CD4-positive, alpha-beta T cell treated with Interleukin-12 subunit alpha and Interleukin-12 subunit beta, for 1 hour (primary cell): ENCODE results near the gene ATP6V0A1.
"Not testable (repeated sequence)": the region's sequence is repeated elsewhere in the genome, so short reads cannot be mapped to it uniquely, and the experiment has no call there.

Experiments
- DNase-seq: peaks from one replicate; pipeline ENCODE4 v3.0.0-alpha.2; 2020

The ATP6V0A1 gene

DNA sequence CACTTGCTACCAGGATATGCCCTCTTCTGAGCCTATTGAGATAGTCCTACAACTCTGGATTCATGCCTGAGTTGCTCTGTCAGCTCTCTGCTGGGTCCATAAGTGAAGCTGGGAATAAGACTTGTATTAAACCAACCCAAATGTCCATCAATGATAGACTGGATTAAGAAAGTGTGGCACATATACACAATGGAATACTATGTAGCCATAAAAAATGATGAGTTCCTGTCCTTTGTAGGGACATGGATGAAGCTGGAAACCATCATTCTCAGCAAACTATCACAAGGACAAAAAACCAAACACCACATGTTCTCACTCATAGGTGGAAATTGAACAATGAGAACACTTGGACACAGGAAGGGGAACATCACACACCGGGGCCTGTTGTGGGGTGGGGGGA, 19.1 kb downstream of the ATP6V0A1 start:
- DNase-seq: not testable (repeated sequence)

DNA sequence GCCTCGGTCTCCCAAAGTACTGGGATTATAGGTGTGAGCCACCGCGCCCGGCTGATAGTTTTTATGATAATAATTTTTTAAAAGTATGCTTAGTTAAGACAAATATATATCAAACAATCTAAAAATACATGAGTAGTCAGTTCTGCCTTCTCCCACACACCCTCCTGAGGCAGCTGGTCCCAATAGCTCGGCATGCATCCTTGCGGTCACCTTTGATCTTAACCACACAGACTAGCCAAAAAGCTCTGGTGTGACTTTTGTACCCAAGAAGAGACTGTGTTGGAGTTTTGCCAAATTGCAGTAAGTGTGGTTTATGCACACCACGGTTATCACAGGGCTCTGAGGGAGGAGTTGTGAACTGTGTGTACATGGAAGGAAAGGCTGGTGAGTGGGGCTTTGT, 25.6 kb downstream of the ATP6V0A1 start:
- peak; percentile 90 for DNase-seq

DNA sequence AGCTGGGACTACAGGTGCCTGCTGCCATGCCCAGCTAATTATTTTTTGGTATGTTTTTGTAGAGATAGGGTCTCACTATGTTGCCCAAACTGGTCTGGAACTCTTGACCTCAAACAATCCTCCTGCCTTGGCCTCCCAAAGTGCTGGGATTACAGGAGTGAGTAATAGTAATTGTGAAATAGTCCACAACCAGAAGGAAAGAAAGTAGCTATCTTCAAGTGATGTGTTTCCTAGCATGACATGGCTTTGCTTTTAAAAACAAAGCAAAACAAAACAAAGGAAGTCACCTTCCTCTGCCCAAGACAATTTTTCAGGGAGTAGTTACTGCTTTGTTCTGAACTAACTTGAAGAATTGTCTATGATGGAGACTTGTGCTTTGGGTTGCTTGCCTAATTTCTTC, 27.0 kb downstream of the ATP6V0A1 start:
- DNase-seq: no peak

DNA sequence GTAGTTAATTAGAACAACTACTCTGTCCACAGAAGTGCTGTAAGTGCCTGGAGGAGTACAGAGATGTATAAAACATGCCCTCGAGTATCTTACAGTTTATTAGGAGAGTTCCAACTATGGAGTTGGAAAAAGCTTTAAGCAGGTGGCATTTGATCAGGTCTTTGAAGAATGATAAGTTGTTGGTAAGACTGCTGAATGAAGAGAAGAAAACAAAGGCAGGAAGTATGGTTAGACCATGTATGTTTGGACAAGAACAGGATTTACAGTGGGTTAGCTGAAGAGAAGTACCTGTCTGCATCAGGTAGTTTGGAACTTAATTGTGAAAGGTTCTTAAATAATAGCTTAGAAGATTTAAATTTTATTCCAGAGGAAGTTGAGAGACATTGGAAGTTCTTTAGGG, 29.4 kb downstream of the ATP6V0A1 start:
- no peak for DNase-seq

DNA sequence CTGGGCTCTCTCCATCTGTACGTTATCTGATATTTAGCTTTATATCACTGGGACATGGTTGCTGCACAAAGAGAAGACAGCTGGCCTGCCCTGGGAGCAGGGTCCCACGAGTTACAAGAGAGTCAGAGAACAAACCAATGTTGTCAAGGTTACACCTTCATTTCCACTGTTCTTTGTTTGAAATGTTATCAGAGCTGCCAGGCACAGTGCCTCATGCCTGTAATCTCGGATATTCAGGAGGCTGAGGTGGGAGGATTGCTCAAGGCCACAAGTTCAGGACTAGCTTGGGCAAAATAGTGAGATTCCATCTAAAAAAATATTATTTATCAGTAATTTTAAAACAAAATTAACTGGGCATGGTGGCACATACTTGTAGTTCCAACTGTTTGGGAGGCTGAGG, 34.6 kb downstream of the ATP6V0A1 start:
- DNase-seq: no peak

DNA sequence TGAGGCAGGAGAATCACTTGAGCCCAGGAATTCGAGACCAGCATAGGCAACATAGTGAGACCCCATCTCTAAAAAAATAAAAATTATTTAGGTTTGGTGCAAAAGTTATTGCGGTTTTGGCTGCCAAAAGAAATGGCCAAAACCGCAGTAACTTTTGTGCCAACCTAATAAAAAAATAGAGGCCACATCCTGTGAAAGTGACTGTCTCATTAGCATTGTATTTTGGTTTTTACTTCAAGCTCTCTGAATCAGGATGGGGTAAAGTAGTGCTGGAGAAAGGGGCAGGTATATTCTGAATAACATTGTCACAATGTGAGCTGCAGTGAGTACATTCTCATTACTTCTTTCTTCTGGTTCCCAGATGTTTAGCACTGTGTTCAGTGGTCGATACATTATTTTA, 36.0 kb downstream of the ATP6V0A1 start:
- DNase-seq: no peak

DNA sequence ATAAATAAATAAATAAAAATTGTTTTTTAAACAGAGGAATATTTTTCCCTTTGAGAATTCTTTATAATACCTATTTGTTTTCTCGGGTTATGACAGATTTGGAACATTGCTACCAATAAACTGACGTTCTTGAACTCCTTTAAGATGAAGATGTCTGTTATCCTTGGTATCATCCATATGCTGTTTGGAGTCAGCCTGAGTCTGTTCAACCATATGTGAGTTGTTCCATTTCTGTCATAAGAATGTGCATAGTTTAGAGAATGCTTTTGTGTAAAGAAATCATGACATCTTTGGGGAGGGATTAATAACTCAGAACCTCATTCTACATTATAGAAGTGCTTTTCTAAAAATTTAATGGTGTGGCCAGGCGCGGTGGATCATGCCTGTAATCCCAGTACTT, 40.1 kb downstream of the ATP6V0A1 start:
- no peak for DNase-seq

DNA sequence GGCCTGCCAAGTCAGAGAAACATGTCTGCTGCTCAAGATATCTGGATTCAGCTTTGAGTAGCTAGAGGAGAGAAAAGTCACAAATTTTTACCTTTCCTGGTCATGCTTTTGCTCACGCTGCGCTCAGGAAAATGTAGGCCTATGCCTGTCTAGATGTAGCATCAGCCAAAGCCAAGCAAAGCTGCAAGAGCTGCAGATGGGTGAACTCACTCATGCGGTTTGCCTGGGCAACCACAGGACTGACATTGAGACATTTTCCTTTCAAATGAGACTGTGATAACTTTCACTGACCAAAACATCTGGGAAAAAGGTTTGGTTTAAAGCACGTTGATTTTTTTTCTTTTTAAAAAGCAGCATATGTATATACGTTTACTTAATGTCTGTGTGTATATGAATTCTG, 43.4 kb downstream of the ATP6V0A1 start:
- DNase-seq: no peak

DNA sequence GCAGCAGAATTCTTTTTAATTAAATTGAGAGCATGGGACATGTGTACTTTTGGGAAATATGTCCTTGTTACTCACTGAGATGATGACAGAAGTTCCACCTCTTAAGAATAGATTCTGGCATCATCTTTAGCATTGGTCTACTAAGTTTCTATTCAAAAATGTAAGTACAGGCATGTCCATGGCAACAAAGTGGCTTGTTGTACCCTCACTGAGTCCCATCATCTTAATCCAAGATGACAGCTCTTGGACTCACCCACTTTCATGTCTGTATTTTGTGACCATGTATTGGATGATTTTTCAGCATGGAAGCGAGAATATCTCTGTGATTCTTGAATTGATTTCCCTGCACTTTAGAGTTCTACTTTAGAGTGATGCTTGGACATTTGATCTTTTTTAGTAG, 44.2 kb downstream of the ATP6V0A1 start:
- DNase-seq: no peak

DNA sequence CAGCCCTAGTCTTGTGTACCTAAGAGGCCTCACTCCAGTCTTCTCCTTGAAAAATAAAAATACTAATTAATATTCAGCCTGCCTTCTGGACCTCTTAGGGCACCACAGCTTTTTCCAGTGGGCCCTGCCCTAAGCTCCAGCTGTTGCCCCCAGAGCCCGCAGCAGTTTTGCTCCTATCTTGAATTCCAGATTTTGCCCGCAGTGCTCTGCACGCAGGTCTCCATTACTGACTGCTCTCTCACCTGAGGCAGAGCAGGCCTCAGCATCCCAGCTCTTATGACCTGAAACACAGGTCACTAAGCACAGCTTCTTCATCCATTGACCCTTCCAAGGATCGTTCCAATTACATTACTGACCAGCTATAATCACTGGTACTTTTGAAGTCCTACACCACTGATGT, 49.0 kb downstream of the ATP6V0A1 start:
- no peak for DNase-seq

DNA sequence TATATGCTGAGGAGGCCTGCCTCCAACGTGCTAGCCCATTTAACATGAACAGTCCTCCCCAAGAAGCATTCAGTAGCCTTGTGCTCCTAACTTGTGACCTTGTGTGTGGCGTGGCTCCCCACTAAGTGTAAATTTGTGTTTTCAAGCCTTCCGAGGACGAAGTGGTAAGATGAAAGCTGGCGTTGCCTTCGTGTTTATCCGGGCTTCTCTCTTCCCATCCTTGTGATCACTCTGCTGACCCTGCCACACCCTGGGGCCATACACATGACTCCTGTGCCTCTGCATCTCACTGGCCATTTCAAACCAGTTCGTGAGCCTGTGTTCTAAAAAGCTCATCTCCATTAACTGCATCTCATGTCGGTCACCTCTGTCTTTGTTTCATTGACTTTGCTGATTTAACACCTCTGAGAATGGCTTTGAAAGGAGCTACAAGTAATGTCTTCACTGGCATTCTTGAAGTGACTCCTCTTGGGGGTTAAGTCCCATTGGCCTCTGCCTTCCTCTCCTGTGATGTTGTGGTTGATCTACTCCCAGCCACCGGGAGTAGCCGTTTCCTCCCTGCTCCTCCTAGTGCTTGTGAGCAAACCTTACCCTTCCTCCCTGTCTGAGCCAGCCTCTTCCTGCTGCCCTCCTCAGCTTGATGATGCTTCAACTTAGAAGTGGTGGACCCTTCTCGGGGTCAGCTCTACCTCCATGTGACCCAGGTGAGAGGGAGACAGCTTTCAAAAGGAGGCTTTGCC, 49.9 kb downstream of the ATP6V0A1 start:
- no peak for DNase-seq

DNA sequence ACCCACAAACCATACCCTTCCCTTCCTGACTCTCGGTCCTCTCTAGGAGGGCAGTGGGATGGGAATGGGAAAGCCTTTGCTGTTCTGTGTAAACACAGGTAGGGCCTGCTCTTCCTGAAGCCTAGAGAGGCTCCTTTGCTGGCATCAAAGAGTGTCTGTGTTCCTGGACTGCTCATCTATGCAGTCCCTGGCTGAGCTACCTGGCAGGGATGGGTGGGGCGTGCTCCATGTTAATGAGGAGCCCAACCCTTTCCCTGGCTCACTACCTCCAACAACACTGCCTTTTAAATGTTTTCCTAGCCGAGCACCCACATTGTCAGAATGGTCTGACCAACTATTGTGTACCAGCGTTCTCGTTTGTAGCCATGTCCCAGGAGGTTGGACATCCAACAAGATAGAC, 50.7 kb downstream of the ATP6V0A1 start:
- no peak for DNase-seq

DNA sequence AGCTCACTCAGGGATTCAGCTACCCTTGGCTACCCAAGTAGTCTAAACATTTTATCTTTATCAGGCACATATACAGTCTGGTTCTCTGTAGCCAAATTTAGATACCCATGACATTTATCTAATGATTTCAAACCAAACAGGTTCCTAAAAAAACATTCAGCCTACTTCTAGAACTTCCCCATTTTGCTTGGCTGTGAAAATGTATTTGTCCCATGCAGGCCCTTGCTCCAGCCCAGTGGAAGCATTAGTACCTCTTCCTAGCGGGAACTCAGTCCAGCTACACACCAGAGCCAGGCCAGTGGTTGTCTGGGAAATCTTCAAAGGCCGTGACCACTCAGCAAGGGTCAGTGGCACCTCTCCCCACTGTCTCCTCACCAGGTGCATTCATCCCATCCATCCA, 51.2 kb downstream of the ATP6V0A1 start:
- no peak for DNase-seq

DNA sequence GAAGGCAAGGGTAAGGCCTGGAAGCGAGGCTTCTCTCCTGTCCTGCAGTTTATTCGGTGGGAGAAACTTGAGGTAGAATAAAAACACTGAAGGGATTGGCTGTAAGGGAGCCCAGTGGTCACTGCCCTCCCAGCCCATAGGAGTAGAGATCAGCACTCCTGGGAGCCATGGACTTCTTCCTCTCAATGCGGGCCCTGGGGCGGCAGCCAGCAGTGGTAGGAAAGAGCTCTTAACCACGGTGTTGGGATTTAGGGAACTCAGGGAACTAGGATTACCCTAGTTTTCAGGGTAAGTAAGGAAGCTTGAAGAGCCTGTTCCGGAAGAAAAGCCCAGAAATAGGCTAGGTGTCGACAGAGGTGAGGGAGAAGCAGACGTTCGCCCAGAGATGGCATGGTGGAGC, 53.6 kb downstream of the ATP6V0A1 start:
- no peak for DNase-seq

DNA sequence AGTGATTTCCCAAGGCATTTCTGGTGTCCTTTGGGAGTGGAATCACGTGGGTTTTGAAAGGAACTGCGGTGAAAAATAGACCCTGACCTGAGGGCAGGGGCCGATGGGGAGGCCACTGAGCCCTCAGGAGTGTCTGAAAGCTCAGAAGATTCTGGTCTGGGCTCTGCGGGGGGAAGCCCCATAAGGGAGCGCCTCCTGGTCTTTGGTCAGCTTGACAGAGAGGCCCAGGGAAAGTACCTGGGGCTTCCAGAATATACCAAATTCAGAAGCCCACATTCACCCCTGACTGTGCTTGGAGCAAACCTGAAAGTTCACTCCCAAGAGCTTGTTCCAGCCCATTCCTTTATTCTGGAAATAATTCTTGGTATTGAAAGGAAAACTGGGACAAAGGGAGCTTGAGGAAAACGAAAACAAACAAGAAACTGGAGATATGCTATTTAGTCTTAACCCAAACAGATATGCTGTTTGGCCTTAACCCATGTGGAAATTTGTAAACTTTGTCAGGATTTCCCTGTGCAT, 54.1 kb downstream of the ATP6V0A1 start:
- DNase-seq: no peak

DNA sequence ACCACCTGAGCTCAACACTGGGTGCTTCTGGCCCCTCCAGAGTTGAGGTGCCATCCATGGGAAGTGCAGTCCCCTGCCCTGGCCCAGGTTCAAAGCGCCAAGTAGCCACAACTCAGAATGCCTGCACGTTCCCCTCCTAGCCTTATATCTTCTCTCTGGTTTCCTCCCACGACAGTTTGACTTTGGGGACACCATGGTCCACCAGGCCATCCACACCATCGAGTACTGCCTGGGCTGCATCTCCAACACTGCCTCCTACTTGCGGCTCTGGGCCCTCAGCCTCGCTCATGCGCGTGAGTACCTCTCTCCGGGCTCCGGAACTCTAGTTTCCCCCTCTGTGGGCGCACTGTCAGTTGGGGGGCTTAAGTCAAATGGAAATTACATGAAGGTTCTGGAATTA, 55.0 kb downstream of the ATP6V0A1 start:
- no peak for DNase-seq

DNA sequence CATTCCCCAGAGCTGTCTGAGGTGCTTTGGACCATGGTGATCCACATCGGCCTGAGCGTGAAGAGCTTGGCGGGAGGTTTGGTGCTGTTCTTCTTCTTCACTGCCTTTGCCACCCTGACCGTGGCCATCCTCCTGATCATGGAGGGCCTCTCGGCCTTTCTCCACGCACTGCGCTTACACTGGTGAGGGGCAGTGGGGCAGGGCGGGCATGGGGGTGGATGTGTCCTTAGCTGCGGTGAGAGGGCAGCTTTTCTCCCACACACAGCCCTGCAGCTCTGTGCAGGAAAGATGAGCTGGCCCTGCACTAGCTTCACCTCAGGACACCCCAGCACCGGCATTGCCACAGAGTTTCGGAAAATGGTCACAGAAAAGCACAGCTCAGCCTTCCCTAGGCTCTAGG, 55.6 kb downstream of the ATP6V0A1 start:
- no peak for DNase-seq

DNA sequence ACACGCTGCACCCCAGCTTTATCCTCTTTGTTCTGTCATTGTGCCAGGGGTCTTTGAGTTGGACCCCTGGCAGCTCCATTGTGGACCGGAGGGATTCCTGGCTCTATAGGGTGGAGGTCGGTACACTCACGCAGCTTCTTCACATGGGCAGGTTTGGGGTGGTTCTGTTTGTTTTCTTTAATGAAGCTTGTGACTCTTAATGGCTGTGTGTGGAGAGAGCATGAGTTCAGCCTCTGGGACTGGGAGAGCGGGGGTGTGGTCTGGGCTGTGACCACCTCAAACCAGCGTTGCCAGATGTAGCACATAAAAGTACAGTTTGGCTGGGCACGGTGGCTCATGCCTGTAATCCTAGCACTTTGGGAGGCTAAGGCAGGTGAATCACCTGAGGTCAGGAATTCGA, 56.2 kb downstream of the ATP6V0A1 start:
- DNase-seq: no peak

DNA sequence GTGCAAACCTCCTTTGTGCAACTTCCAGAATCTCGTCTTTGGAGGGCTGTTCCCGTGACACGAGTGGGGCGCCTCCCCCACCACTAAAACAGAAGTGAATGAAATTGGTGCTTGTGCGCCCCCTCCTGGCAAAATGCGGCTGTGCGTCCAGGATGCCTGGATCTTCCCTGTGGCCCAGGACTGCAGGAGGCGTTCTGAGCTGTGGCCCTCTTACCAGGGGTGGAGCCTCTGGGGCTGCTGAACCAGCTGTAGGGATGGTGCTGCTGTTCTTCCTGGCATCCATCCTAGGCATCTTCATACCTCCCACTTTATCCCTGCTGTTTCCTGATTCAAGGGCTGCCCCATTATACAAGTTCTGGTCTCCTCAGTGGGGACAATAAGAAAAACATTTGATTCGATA, 58.8 kb downstream of the ATP6V0A1 start:
- DNase-seq: peak; percentile 82

DNA sequence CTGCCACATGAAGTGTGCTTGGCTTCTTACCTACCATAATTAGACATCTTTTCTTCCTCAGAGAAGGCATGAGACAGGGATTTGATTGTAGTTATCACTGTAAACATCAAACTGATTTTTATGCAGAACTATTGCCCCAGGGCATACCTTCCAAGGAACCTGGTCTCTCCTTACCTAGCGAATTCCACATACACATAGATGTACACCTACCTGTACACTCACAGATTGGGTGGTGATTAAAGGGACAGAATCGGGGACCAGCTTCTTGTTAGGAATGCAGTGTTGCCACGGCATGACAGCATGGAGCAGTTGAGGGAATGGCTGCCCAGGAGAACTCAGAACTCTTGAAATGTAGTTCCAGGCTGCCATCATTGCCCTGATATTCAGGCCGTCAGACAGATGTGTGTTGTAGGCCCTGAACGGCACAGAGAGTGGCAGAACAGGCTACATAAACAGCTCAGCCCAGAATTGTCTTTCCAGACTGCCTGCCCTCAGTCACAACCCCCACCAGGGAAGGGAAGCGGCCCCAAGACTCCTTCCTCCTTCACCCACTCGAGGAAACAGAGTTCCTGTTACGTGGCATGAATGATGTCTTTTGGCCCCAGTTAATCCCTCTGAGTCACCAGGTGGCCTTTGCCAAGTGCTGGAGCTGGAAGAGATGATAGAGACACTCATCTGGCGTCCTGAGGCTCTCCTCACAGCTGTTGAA, 59.5 kb downstream of the ATP6V0A1 start:
- no peak for DNase-seq

DNA sequence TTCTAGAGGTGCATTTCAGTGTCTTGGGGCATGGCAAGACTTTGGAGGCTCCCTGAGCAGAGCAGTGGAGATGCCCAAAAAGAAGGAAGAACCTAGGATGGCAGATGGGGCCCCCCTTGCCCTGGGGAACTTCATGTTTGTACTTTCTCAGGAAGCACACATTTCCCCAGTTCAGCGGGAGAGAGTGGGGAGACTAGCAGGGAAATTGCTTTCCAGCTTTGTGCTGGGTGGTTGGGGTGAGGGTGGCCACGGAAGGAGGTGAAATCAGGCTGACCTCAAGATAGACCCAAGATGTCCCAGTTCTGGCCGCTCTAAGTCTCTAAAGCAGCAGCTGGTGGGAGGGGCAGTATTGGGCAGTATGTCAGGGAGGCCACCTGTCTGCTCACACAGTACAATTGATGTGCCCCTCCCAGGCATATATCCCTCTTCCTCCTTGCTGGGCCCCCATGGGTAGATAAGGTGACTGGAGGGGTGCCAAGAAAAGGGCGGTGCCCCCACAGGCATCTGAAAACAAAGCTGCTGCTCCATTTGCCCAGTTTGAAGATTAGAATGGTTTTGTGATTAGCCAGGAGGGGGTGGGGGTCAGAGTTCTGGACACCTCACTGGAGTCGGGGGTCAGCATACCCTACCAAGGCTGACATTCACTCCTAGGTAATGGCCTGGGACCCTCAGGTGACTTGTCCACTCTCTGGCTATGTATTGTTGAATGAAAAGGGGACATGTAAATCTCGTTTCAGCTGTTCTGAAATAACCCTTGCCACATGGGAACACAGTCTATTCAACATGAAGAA, 60.3 kb downstream of the ATP6V0A1 start:
- no peak for DNase-seq

DNA sequence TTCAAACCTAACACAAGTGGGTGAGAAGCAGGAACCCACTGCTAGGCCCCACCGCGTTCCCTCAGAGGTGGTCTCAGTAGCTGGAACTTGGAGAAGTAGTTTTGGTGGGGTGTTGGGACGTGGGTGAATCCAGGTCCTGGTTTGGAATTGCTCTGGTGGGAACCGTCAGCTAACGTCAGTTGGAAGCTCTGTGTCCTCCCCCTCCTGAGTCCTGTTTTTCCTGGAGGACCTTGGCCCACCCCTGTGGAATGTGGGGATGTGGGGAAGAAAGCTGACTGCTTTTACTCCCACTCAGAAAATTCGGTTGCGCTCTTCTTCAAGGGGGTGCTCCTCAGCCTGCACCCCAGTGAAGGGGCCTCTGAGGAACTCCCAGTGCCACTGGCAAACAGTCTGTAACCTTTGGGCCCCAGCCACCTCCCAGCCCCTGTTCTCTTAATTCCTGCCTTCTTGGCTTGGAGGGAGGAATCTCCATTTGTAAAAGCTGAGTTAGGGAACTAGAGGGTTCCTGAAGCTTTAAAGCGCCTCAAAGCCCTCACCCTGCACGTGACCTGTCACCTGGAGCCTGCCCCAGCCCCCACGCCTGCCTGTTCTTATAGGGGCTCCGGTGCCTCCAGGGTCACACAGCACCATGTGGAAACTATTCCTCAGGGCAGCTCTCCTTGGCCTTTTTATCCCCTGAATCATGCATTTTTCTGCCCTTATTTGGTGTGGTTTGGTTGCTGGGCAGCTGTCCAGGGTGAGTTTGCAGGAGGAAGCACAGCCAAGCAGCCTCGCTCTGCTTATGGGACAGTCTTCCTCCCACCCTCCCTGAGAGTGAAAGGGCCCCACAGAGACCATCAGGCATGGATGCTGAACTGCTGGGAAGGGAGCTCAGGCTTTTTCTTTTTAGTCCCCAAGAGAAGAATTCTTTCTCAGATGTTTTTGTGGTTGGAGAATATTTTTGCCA, 61.1 kb downstream of the ATP6V0A1 start:
- DNase-seq: no peak

DNA sequence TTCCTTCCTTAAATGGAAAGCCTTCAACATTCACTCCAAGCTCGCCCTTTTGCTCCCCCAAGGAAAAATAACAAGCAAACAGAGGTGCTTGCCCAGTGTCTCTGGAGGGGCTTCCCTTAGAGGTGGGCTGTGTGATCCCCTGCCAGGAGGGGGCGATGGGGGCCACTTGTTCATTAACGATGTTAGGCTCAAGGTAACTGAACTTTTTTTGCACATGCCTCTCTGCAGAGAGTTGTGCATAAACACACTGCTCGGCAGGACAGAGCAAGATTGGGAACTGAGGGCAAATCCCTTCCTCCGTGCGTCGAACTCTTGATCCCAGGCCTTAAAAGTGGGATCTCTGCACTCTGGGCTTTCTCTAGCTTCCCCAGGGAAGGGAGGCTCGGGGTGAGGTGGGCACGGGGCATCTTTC, 61.9 kb downstream of the ATP6V0A1 start:
- DNase-seq: peak; percentile 17
